Measurements from ENCODE around the gene FES. TPM values are rescaled to one million over a fixed set of nuclear protein-coding genes. Genes with fewer than 3 reads are reported as not detected.

FES gene
- total and polyA plus RNA-seq, 2 of the 13 experiments (the other 11 are each of a cell fraction or from before 2014, with no cell fraction given) = 4.0 to 9.5 TPM

DNA sequence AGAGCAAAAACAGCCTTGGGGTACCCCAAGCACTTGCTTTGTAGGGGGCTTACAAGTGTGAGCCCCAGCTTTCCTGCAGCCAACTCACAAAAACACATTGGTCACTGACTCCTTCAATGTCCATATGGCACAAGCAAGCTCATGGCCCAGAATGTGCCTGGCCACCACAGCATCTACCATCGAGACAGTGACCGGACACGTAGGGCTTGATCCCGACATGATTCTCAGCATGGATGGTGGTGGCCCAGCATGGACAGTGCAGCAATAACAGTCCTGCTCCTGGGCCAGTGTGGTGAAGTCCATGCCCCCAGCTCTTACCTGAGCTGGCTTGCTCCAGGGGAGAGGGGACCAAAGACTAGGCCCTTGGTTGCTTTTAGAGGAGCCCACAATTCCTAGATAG is 56.7 kb downstream of the FES start:
- no peak overlapping the region for H3K9ac ChIP-seq (ENCODE audit: insufficient read depth, low read depth, low read length)
- DNase-seq (ENCODE audit: low spot score) (no peak), ATAC-seq (no peak), FAIRE-seq (no peak)
- H3K4me3 ChIP-seq (replicated peaks in 1 of 3; ENCODE audit: insufficient read depth in 1 of 3, low read depth in 2 of 3, low read length in 3 of 3) = no peak overlapping the region
- H3K9me3 ChIP-seq (ENCODE audit: low read length) = no peaks in the 10 kb centered on the region
- CTCF ChIA-PET (ENCODE audit: low intra/inter-chr PET ratio, low total read pairs) = no interaction called here
- no CpG with 5 or more reads among the region's 4 CpGs for WGBS (ENCODE audit: low lambda C conversion rate)
- H3K79me2 ChIP-seq (ENCODE audit: insufficient read depth, low read length) = no peaks in the 10 kb centered on the region
- H3K4me2 ChIP-seq (ENCODE audit: low read depth, low read length) = no peak overlapping the region
- H3K27ac ChIP-seq (ENCODE audit: extremely low read length, insufficient read depth, low read length) = no peak overlapping the region
- TF ChIP-seq, protein P1, sequence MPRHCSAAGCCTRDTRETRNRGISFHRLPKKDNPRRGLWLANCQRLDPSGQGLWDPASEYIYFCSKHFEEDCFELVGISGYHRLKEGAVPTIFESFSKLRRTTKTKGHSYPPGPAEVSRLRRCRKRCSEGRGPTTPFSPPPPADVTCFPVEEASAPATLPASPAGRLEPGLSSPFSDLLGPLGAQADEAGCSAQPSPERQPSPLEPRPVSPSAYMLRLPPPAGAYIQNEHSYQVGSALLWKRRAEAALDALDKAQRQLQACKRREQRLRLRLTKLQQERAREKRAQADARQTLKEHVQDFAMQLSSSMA (CRISPR knock-in tag; IDR thresholded peaks at IDR 0.05) = no peak
- TF ChIP-seq, protein P2, sequence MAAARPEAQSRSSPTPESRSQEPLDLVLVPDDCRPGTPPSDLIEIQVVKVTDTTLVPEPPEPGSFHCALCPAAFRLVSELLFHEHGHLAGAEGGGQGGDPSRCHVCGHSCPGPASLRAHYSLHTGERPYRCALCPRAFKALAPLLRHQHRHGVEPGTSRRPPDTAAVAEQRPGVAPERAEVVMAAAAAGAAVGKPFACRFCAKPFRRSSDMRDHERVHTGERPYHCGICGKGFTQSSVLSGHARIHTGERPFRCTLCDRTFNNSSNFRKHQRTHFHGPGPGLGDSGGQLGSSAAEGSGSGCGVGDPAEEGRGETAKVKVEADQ (CRISPR knock-in tag; IDR thresholded peaks at IDR 0.05; ENCODE audit: borderline replicate concordance) = no peak
- TF ChIP-seq MBNL3 (CRISPR knock-in tag; conservative IDR thresholded peaks at IDR 0.05) (no peak), SRSF9 (IDR thresholded peaks at IDR 0.05; ENCODE audit: borderline replicate concordance, insufficient read depth, low read depth, low read length, poor library complexity, severe bottlenecking) (no peak), ZNF24 (IDR thresholded peaks at IDR 0.05) (no peak), ZNF230 (CRISPR knock-in tag; IDR thresholded peaks at IDR 0.05) (no peak), ZNF766 (CRISPR knock-in tag; IDR thresholded peaks at IDR 0.05; ENCODE audit: borderline replicate concordance) (no peak), MED13 (CRISPR knock-in tag; IDR thresholded peaks at IDR 0.05) (no peak)
- TF ChIP-seq, protein P3, sequence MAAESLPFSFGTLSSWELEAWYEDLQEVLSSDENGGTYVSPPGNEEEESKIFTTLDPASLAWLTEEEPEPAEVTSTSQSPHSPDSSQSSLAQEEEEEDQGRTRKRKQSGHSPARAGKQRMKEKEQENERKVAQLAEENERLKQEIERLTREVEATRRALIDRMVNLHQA (CRISPR knock-in tag; IDR thresholded peaks at IDR 0.05) = no peak
- no peak overlapping the region for H2AFZ ChIP-seq (ENCODE audit: low read length)
- H4K20me1 ChIP-seq (ENCODE audit: insufficient read depth, low read length) = no peaks in the 10 kb centered on the region
- POLR2A ChIA-PET = interaction anchor here (1.6 kb wide), 1 partner anchor 10 kb away, joined by 5 read pairs; no protein-coding TSS in a partner anchor
- H3K4me1 ChIP-seq (ENCODE audit: insufficient read depth, low read length) = peaks cover 10% of the 10 kb centered on the region
- no TSS peak for BruUV-seq (replicated peaks)
- H3K36me3 ChIP-seq (replicated peaks in 1 of 2; ENCODE audit: control insufficient read depth in 1 of 2, insufficient read depth in 2 of 2, low read length in 2 of 2) = peaks cover 23 to 47% of the 10 kb centered on the region in 2 experiments; a peak in 4 of 5 replicates
- no peaks in the 10 kb centered on the region for H3K27me3 ChIP-seq (ENCODE audit: control insufficient read depth in 1 of 2, insufficient read depth in 2 of 2, low read length in 2 of 2)
- intact Hi-C loops (cut with micrococcal nuclease; ENCODE audit: unreplicated experiment) = no loop called here
- in situ Hi-C loops (cut with HindIII; ENCODE audit: extremely low pct_ligation_motif_present, low pct_unique_long_range_greater_than_20kb) = loop anchor here (25.0 kb wide), 1 partner anchor 321 kb away; no protein-coding TSS in a partner anchor

Measured in HepG2 (cell line).